ENCODE results near the gene CARD9. TPM values are rescaled to one million over a fixed set of nuclear protein-coding genes. Genes with fewer than 3 reads are reported as not detected.
A peak's percentile ranks its signal among the peaks of the same experiment; 100 is the strongest.

Gene CARD9
- total RNA-seq, 1 donor from 2014 or later, result 15.0 TPM

DNA sequence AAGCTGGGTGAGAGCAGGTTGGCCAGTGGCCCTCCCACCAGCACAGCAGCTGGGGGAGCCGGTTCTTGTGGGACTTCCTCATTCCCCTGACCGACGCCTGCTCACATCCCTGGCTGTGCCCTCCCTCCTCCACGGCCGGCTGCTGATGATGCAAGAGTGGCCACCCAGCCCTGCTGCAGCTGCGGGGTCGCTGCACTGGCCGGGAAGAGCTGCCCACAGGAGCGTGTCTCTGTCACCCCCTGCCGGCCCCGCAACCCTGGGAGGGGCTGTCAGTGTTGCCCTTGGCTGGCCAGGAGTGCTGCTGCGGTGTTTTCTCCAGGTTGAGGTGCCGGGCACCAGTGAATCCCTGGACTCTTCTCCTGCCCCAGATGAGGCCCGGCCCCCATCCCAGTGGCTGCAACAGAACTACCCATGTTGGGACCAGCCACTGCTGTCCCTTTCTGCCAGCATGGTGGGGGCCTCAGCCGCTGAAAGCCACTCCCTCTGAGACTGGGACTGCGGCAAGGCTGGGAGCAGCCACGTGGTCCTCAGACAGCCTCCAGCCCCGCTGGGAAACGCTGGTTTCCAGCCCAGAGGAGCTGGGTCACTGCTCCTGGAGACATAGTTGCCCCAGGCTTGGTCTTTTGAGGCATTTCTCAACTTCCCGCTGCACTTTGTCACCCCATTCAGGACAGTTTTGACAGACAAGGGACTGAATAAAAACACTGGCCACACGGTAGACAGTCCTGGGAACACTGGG lies 739 bp downstream of the CARD9 start:
- Histone ChIP-seq H3K4me3 (peak overlapping the region; percentile 47), H3K27ac (peak overlapping the region; percentile 75), H3K27me3 (ENCODE audit: low read depth) (no peaks in the 10 kb centered on the region), H3K4me1 (peaks cover 15% of the 10 kb centered on the region), H3K9me3 (no peaks in the 10 kb centered on the region), H3K36me3 (no peaks in the 10 kb centered on the region)
- TF ChIP-seq CTCF (IDR thresholded peaks at IDR 0.05), result peak; percentile 21
- intact Hi-C loops (cut with DNase I), result no loop called here
- peak; percentile 88 for DNase-seq
- ATAC-seq, result peak; percentile 78 to 86

DNA sequence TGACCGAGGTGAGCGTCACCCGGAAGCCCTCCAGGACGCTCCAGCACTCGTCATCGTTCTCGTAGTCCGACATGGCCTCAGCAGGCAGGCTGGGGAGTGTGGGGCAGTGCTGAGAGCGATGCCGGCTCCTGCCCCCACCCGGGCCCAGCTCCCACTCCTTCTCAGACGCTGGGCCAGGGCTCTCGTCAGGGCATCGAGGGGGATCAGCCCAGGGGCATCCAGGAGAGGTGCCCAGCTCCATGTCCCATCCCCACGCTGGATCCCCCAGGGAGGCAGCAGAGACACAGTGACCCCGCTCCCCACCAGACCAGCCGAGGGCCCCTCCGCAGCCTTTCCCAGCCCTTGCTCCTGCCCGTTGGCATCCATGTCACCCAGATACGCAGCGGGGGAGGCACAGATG lies 1.5 kb downstream of the CARD9 start:
- H3K27me3 ChIP-seq (ENCODE audit: low read depth), result no peaks in the 10 kb centered on the region
- no peaks in the 10 kb centered on the region for H3K9me3 ChIP-seq
- TF ChIP-seq CTCF (IDR thresholded peaks at IDR 0.05), result no peak
- intact Hi-C loops (cut with DNase I), result no loop called here
- H3K4me1 ChIP-seq, result peaks cover 15% of the 10 kb centered on the region
- ATAC-seq, result no peak
- no peak for DNase-seq
- peak overlapping the region; percentile 29 for H3K27ac ChIP-seq
- no peaks in the 10 kb centered on the region for H3K36me3 ChIP-seq
- peak overlapping the region; percentile 47 for H3K4me3 ChIP-seq

DNA sequence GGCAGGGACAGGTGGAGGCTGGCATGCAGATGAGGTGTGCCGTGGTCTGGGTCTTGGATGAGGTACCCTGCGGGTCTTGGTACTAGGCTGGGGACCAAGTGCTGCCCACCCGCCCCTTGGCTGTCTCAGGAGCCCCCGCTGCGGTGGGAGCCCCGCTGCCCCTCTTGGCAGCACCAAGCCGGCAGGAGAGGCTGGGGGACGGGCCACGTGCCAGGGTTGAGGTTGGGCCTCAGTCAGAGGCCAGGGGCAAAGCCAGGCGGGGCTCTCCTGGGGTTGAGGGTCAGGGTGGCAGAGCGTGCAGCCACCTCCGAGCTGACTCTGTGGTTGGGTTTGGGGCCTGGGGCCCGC lies 2.0 kb downstream of the CARD9 start:
- H3K9me3 ChIP-seq, result no peaks in the 10 kb centered on the region
- intact Hi-C loops (cut with DNase I), result no loop called here
- no peak for DNase-seq
- no peaks in the 10 kb centered on the region for H3K36me3 ChIP-seq
- H3K27ac ChIP-seq, result no peak overlapping the region
- H3K27me3 ChIP-seq (ENCODE audit: low read depth), result no peaks in the 10 kb centered on the region
- H3K4me3 ChIP-seq, result no peak overlapping the region
- TF ChIP-seq CTCF (IDR thresholded peaks at IDR 0.05), result no peak
- ATAC-seq, result no peak
- H3K4me1 ChIP-seq, result peaks cover 15% of the 10 kb centered on the region

DNA sequence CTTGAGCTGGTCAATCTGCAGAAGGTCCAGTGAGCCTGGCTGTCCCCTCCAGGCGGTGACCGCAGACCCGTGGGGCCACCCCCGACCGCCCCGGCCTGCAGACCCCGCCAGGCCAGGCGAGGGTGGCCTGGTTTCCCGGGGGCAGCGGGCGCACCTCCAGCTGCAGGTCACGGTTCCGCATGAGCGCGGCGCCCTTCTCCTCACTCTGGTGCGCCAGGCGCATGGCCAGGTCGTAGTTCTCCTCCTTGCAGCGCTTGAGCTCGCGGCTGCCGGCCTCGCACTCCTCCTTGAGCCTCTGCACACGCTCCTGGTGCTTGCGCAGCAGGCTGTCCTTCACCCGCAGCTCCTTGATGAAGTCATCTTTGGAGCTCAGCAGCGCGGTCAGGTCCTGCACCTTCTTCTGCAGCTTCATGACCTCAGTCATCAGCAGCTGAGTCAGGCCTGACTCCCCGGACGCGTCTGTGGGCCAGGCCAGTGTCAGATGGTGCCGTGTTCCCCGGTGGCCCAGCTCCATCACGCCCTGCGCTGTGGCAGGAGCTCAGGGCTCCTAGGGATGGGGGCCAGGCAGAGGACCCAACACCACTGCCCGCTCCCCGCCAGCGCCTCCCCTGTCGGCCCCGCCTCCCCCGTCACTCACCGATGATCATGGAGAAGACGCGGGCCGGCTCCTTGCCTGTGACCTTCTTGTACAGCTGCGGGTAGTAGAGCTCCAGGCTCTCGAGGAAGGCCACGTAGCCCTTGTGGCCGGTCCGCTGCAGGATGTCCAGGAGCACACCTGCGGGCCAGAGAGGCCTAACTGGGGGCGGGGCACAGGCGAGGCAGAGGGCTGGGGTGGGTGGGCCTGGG lies 2.6 kb downstream of the CARD9 start:
- H3K4me1 ChIP-seq, result peaks cover 15% of the 10 kb centered on the region
- no peak for ATAC-seq
- no peak overlapping the region for H3K27ac ChIP-seq
- intact Hi-C loops (cut with DNase I), result no loop called here
- no peak for TF ChIP-seq CTCF (IDR thresholded peaks at IDR 0.05)
- no peaks in the 10 kb centered on the region for H3K27me3 ChIP-seq (ENCODE audit: low read depth)
- DNase-seq, result no peak
- no peaks in the 10 kb centered on the region for H3K9me3 ChIP-seq
- no peaks in the 10 kb centered on the region for H3K36me3 ChIP-seq
- no peak overlapping the region for H3K4me3 ChIP-seq

DNA sequence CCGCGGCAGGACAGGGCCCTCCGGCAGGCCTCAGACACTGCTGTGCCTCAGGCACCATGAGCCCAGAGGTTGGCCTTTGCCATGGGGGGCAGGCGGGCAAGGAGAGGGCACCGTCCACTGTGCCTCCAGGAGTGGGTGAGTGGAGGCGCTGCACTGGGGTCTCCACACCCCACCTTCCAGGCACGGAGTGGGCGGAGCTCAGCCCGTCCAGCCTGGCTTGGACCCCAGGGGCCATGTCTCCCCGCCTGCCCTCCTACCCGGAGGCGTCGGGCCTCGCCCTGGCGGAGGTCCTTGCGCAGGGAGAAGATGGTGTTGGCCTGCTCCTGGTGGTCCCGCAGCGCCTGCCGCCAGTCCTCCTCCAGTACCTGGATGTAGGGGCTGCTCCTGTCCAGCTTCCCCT lies 3.4 kb downstream of the CARD9 start:
- DNase-seq, result no peak
- peaks cover 15% of the 10 kb centered on the region for H3K4me1 ChIP-seq
- intact Hi-C loops (cut with DNase I), result no loop called here
- H3K4me3 ChIP-seq, result no peak overlapping the region
- TF ChIP-seq CTCF (IDR thresholded peaks at IDR 0.05), result no peak
- H3K27me3 ChIP-seq (ENCODE audit: low read depth), result no peaks in the 10 kb centered on the region
- H3K36me3 ChIP-seq, result no peaks in the 10 kb centered on the region
- no peak overlapping the region for H3K27ac ChIP-seq
- H3K9me3 ChIP-seq, result no peaks in the 10 kb centered on the region
- ATAC-seq, result no peak
